CD4-positive, alpha-beta memory T cell (primary cell): Measurements from ENCODE around the gene SAPCD2. TPM values are rescaled to one million over a fixed set of nuclear protein-coding genes. Genes with fewer than 3 reads are reported as not detected.

Experiments
- CTCF ChIA-PET: fragments of 350-600 bp; sonication (Branson Sonifier 250); formaldehyde crosslinking; loops from one replicate; lab custom pipeline; 2021; ENCODE audit warnings: inconsistent platforms; ENCODE audit not compliant: partially characterized antibody; lab: Charles Lee
- POLR2A ChIA-PET: fragments of 350-600 bp; sonication (Branson Sonifier 250); formaldehyde crosslinking; loops from one replicate; lab custom pipeline; 2021; ENCODE audit not compliant: partially characterized antibody; lab: Charles Lee
- DNase-seq, 5 donors: peaks; one replicate each; pipeline versions ENCODE4 v3.0.0 to v3.0.0-alpha.2; 2020 to 2022; ENCODE audit warnings: mixed read lengths in 1 of 5
- H3K27ac ChIP-seq: one replicate; pipeline ENCODE4 v1.7.0; 2013; ENCODE audit warnings: low read depth, low read length
- H3K27me3 ChIP-seq: 2 replicates; pipeline ENCODE4 v1.7.0; 2013; ENCODE audit warnings: mild to moderate bottlenecking, low read length, moderate library complexity; ENCODE audit not compliant: insufficient read depth
- H3K36me3 ChIP-seq: 2 replicates; pipeline ENCODE4 v1.7.0; 2013; ENCODE audit warnings: mild to moderate bottlenecking, low read length, moderate library complexity; ENCODE audit not compliant: insufficient read depth
- H3K4me1 ChIP-seq: 2 replicates; pipeline ENCODE4 v1.7.0; 2013; ENCODE audit warnings: mild to moderate bottlenecking, low read length, moderate library complexity; ENCODE audit not compliant: insufficient read depth
- H3K4me3 ChIP-seq, 2 donors: one replicate each; pipeline ENCODE4 v1.7.0; 2013; ENCODE audit warnings: low read length in 2 of 2, mild to moderate bottlenecking in 1 of 2
- H3K9me3 ChIP-seq, 2 donors: one replicate each; pipeline ENCODE4 v1.7.0; 2013; ENCODE audit warnings: low read length in 2 of 2, control low read depth in 1 of 2; ENCODE audit not compliant: control insufficient read depth in 1 of 2
- H3K27ac Mint-ChIP-seq, 7 donors: one replicate each; pipeline ENCODE4 v1.8.0; 2020 to 2021; ENCODE audit warnings: mixed read lengths in 7 of 7, mild to moderate bottlenecking in 6 of 7, inconsistent platforms in 3 of 7, moderate library complexity in 3 of 7
- H3K27me3 Mint-ChIP-seq, 2 donors: one replicate each; pipeline ENCODE4 v1.8.0; 2020 to 2021; ENCODE audit warnings: mixed read lengths in 2 of 2
- H3K36me3 Mint-ChIP-seq, 2 donors: one replicate each; pipeline ENCODE4 v1.8.0; 2020 to 2021; ENCODE audit warnings: mixed read lengths in 2 of 2, inconsistent platforms in 1 of 2, mild to moderate bottlenecking in 1 of 2
- H3K4me1 Mint-ChIP-seq, 4 donors: one replicate each; pipeline ENCODE4 v1.8.0; 2020 to 2021; ENCODE audit warnings: mixed read lengths in 4 of 4, mild to moderate bottlenecking in 1 of 4
- H3K4me3 Mint-ChIP-seq, 8 donors: one replicate each; pipeline ENCODE4 v1.8.0; 2020 to 2021; ENCODE audit warnings: mixed read lengths in 8 of 8, mild to moderate bottlenecking in 7 of 8, moderate library complexity in 6 of 8, inconsistent platforms in 3 of 8
- H3K9me3 Mint-ChIP-seq, 8 donors: one replicate each; pipeline ENCODE4 v1.8.0; 2020 to 2021; ENCODE audit warnings: mixed read lengths in 8 of 8, mild to moderate bottlenecking in 5 of 8, inconsistent platforms in 3 of 8, moderate library complexity in 1 of 8
- intact Hi-C: fragments of 100-400 bp; cut with micrococcal nuclease; formaldehyde crosslinking; loops from one replicate; pipeline ENCODE4 v1.15.1; 2023
- polyA plus RNA-seq, 2 donors: library from polyadenylated mRNA; unstranded; fragments of 300-500 nt; fragmentation: Illumina TruSeq; gene quantifications; one replicate each; pipeline ENCODE4 v1.2.3, GENCODE V29; 2021
- total RNA-seq, 2 experiments: library from RNA; stranded (reverse); gene quantifications; one replicate each; pipeline ENCODE4 v1.2.3, GENCODE V29; 2021

Gene SAPCD2
- total and polyA plus RNA-seq, 4 experiments from 2014 or later: 0.09 to 0.15 (median 0.11) TPM

DNA sequence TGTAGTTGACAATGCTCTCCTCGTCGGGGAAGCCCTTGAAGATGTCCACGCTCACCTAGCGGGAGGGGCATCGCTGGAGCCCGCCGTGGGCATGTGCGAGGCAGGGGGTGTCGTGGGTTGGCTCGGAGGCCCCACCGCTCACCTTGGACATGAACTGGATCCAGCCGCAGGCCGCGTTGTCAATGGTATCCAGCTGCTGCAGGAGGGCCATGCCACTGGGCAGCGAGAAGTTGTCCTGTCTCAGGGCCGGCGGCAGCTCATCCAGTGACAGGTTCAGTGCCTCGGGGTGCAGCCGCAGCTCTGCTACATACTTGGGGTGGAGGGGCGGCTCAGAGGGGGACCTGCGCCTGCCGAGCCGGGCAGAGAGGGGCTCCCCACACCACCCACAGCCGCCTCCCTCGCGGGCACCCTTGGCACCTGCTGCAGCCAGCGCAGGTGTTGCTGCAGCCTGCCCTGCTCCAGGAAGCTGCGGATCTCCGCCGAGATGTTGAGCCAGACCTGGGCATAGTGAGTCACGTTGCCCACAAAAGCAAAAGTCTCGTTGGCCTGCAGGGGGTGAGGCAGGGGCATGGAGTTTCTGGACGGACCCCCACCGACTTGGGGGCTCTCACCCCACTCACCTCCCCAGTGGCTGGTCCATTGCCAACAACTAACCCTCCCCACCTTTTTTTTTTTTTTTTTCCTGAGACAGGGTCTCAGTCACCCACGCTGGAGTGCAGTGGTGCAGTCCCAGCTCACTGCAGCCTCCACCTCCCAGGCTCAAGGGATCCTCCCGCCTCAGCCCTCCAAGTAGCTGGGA, 51.4 kb downstream of the SAPCD2 start:
- H3K36me3 ChIP-seq: peaks cover 8% of the 10 kb centered on the region
- no peaks in the 10 kb centered on the region for H3K4me1 ChIP-seq
- Mint-ChIP-seq H3K27ac (peak overlapping the region in 1 of 7 donors; percentile 11), H3K27me3 (no peaks in the 10 kb centered on the region), H3K36me3 (peaks cover 5 to 15% of the 10 kb centered on the region in 2 donors), H3K4me1 (peaks cover 1 to 5% (median 4%) of the 10 kb centered on the region in 4 donors), H3K4me3 (no peak overlapping the region), H3K9me3 (peaks cover 0 to 3% (median 0%) of the 10 kb centered on the region in 8 donors)
- intact Hi-C loops: no loop called here
- H3K4me3 ChIP-seq: no peak overlapping the region
- H3K27ac ChIP-seq: no peak overlapping the region
- ChIA-PET CTCF (interaction anchor here (0.8 to 1.5 kb wide), 3 partner anchors 11 to 14 kb away, joined by 3 read pairs; no protein-coding TSS in a partner anchor), POLR2A (no interaction called here)
- H3K27me3 ChIP-seq: no peaks in the 10 kb centered on the region
- no peak for DNase-seq
- H3K9me3 ChIP-seq: no peaks in the 10 kb centered on the region

DNA sequence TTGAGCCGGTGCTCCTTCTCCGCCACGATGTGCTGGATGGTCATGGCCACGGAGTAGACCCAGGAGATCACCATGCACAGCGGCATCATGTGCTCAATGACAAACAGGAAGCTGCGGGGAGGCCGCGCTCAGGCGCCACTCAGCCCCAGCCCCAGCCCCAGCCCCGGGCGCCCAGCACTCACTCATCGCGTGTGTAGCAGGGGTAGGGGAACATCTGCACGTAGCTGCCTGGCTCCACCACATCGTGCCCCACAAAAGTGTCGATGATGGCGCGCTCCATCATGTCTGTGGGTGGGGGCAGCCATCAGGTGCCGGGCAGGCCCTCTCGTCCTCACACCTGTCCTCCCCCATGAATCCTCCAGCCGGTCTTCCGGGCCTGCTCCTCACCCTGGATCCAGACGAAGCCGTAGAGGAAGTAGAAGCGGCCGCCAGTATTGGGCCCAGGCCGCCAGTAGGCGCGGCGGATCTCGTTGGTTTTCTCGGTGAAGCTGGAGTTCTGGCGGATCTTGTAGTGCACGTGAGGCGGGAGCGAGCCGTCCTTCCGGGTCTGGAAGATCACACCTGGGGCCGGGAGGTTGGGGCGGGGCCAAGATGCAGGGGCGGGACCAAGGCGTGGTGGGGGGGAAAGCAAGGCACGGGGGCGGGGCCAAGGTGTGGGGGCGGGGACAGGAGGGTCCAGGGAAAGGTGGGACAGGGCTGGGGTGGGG, 52.4 kb downstream of the SAPCD2 start:
- H3K4me1 ChIP-seq: no peaks in the 10 kb centered on the region
- Mint-ChIP-seq H3K4me1 (peaks cover 1 to 5% (median 4%) of the 10 kb centered on the region in 4 donors), H3K9me3 (peaks cover 0 to 3% (median 0%) of the 10 kb centered on the region in 8 donors), H3K27me3 (no peaks in the 10 kb centered on the region), H3K27ac (no peak overlapping the region), H3K4me3 (no peak overlapping the region), H3K36me3 (peaks cover 5 to 15% of the 10 kb centered on the region in 2 donors)
- no peak overlapping the region for H3K27ac ChIP-seq
- H3K27me3 ChIP-seq: no peaks in the 10 kb centered on the region
- no peak for DNase-seq
- ChIA-PET CTCF (interaction anchor here (1.5 kb wide), 3 partner anchors 12 to 16 kb away, joined by 3 read pairs; no protein-coding TSS in a partner anchor), POLR2A (interaction anchor here (0.8 kb wide), 1 partner anchor 24 kb away, joined by 4 read pairs; no protein-coding TSS in a partner anchor)
- intact Hi-C loops: no loop called here
- no peak overlapping the region for H3K4me3 ChIP-seq
- H3K36me3 ChIP-seq: peaks cover 8% of the 10 kb centered on the region
- H3K9me3 ChIP-seq: no peaks in the 10 kb centered on the region

DNA sequence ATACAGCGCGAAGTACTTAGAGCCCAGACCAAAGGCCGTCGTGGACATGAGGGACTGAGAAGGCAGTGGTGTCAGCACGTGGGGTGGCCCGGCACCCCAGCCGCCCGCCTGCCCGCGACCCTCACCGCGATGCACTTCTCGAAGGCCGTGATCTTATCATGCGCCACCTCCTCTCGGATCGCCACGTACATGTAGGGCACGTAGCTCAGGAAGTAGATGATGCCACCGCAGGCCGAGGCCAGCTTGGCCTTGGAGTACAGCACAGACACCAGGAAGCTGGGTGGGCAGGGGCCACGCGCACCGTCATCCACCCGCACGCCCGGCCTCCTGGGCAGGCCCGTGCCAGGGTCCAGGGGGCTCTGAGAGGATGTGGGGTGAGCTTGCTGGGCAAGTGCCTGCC, 53.3 kb downstream of the SAPCD2 start:
- H3K36me3 Mint-ChIP-seq: peaks cover 3 to 16% of the 10 kb centered on the region in 2 donors
- H3K4me1 Mint-ChIP-seq: peaks cover under 1 to 3% (median 2%) of the 10 kb centered on the region in 4 donors
- Histone ChIP-seq H3K36me3 (peaks cover 8% of the 10 kb centered on the region), H3K9me3 (no peaks in the 10 kb centered on the region), H3K4me1 (no peaks in the 10 kb centered on the region), H3K27ac (no peak overlapping the region), H3K27me3 (no peaks in the 10 kb centered on the region), H3K4me3 (no peak overlapping the region)
- no peak for DNase-seq
- intact Hi-C loops: no loop called here
- H3K27me3 Mint-ChIP-seq: no peaks in the 10 kb centered on the region
- H3K9me3 Mint-ChIP-seq: peaks cover 0 to 3% (median 0%) of the 10 kb centered on the region in 8 donors
- H3K27ac Mint-ChIP-seq: peak overlapping the region in 1 of 7 donors; percentile 40
- ChIA-PET CTCF (interaction anchor here (1.5 kb wide), 1 partner anchor 16 kb away, joined by 3 read pairs; no protein-coding TSS in a partner anchor), POLR2A (interaction anchor here (0.8 kb wide), 1 partner anchor 23 kb away, joined by 4 read pairs; no protein-coding TSS in a partner anchor)
- H3K4me3 Mint-ChIP-seq: no peak overlapping the region

DNA sequence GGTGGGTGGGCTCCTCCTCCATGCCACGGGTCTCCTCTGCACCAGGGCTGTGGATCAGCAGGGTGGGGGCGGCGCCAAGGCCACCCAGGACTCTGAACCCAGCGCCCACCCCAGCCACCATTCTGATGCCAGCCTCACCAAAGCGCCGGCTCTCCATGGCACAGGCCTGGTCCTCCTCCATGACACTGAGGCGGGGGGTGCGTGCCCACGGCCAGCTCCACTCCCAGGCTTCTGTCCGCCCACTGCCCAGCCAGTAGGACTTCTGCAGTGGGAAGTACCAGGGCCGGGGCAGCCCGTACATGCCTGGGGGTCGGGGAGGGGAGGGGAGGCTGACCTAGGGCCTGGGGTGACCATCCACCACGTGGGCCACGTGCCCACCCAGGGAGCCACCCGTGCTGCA, 53.9 kb downstream of the SAPCD2 start:
- no peaks in the 10 kb centered on the region for H3K9me3 Mint-ChIP-seq
- H3K36me3 Mint-ChIP-seq: peaks cover 0 to 16% of the 10 kb centered on the region in 2 donors
- H3K4me1 Mint-ChIP-seq: no peaks in the 10 kb centered on the region
- no peak overlapping the region for H3K27ac Mint-ChIP-seq
- H3K4me3 Mint-ChIP-seq: no peak overlapping the region
- H3K27me3 Mint-ChIP-seq: no peaks in the 10 kb centered on the region
- H3K4me1 ChIP-seq: no peaks in the 10 kb centered on the region
- ChIA-PET POLR2A (no interaction called here), CTCF (interaction anchor here (1.5 to 3.2 kb wide), 2 partner anchors 12 to 15 kb away, joined by 3 to 9 read pairs; partner anchors contain the start of gene ABCA2)
- no peak overlapping the region for H3K27ac ChIP-seq
- intact Hi-C loops: no loop called here
- no peaks in the 10 kb centered on the region for H3K27me3 ChIP-seq
- H3K36me3 ChIP-seq: peaks cover 8% of the 10 kb centered on the region
- no peak for DNase-seq
- H3K4me3 ChIP-seq: no peak overlapping the region
- H3K9me3 ChIP-seq: no peaks in the 10 kb centered on the region

DNA sequence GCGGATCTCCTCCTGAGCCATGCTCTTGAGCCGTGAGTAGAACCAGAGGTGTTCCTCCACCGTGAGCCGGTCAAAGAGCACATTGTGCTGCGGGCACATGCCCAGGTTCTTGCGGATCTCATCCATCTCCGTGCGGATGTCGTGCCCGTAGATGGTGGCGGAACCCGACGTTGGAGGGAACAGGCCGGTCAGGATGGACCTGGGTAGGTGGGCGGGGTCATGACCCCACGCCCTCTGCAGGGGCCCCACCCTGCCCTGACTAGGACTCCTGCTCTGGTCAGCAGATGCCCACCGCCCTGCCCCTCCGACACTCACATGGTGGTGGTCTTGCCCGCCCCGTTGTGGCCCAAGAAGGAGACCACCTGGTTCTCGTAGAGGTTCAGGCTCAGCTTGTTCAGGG, 54.4 kb downstream of the SAPCD2 start:
- Mint-ChIP-seq H3K4me3 (no peak overlapping the region), H3K36me3 (peaks cover 0 to 18% of the 10 kb centered on the region in 2 donors), H3K27me3 (no peaks in the 10 kb centered on the region), H3K4me1 (no peaks in the 10 kb centered on the region), H3K27ac (no peak overlapping the region), H3K9me3 (no peaks in the 10 kb centered on the region)
- no peak overlapping the region for H3K4me3 ChIP-seq
- intact Hi-C loops: no loop called here
- CTCF ChIA-PET: interaction anchor here (3.2 kb wide), 1 partner anchor 13 kb away, joined by 9 read pairs; the partner anchor contains the start of gene ABCA2
- no peak overlapping the region for H3K27ac ChIP-seq
- DNase-seq: no peak
- H3K36me3 ChIP-seq: peaks cover 8% of the 10 kb centered on the region
- POLR2A ChIA-PET: no interaction called here
- no peaks in the 10 kb centered on the region for H3K4me1 ChIP-seq
- H3K27me3 ChIP-seq: no peaks in the 10 kb centered on the region
- no peaks in the 10 kb centered on the region for H3K9me3 ChIP-seq

DNA sequence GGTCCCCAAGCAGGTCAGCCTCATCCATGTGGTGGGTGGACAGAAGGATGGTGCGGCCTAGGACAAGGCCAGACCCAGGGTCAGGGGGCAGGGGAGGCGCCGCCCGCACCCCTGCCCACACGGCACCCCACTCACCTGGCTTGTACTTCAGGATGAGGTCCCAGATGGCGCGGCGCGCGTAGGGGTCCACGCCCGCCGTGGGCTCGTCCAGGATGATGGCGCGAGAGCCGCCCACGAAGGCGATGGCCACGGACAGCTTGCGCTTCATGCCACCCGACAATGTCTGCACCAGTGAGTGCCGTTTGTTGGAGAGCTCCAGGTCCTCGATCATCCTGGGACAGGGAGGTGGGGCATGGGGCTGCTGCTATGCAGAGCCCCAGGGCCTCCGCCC, 54.8 kb downstream of the SAPCD2 start:
- intact Hi-C loops: no loop called here
- CTCF ChIA-PET: interaction anchor here (3.2 kb wide), 1 partner anchor 13 kb away, joined by 9 read pairs; the partner anchor contains the start of gene ABCA2
- peaks cover 8% of the 10 kb centered on the region for H3K36me3 ChIP-seq

More for the DNA sequence above, 54.8 kb downstream of the SAPCD2 start:
- Histone ChIP-seq H3K27ac (no peak overlapping the region), H3K4me3 (no peak overlapping the region), H3K27me3 (no peaks in the 10 kb centered on the region), H3K4me1 (no peaks in the 10 kb centered on the region), H3K9me3 (no peaks in the 10 kb centered on the region)
- no peak overlapping the region for H3K4me3 Mint-ChIP-seq
- H3K27ac Mint-ChIP-seq: no peak overlapping the region
- POLR2A ChIA-PET: no interaction called here
- no peaks in the 10 kb centered on the region for H3K9me3 Mint-ChIP-seq
- H3K27me3 Mint-ChIP-seq: no peaks in the 10 kb centered on the region
- H3K36me3 Mint-ChIP-seq: peaks cover 0 to 18% of the 10 kb centered on the region in 2 donors
- H3K4me1 Mint-ChIP-seq: no peaks in the 10 kb centered on the region
- DNase-seq: no peak
